ENCODE results near the gene MC1R.
"Not testable (repeated sequence)": the region's sequence is repeated elsewhere in the genome, so short reads cannot be mapped to it uniquely, and the experiment has no call there.

MC1R gene

GRCh38 chr16:89957216-89957785, 38.6 kb downstream of the MC1R start:
- in situ Hi-C loops (cut with MboI; ENCODE audit: low sequenced_read_pairs): no loop called here

GRCh38 chr16:89958068-89958467, 39.4 kb downstream of the MC1R start:
- in situ Hi-C loops (cut with MboI; ENCODE audit: low sequenced_read_pairs): no loop called here

DNA sequence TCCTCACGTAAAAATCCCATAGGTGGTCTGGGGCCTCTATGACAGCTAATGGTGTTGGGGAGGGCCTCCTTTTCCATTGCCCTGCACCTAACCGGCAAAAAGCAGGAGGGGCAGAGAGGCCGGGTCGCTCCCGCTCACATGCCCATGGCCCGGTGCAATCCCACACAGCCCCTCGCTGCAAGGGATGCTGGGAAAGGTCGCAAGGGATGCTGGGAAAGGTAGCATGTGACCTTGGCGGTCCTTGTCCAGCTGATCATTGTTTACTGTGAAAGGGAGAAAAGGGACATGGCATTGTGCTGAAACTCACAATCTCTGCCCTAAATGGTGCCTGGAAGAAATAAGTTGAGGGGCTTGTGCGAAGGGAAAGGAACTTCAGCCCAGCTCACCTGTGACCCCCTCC, 39.9 kb downstream of the MC1R start:
- in situ Hi-C loops (cut with MboI; ENCODE audit: low sequenced_read_pairs): no loop called here

- in situ Hi-C loops (cut with MboI; ENCODE audit: low sequenced_read_pairs): no loop called here
Observed at GRCh38 chr16:89960966-89961365, 42.3 kb downstream of the MC1R start.

DNA sequence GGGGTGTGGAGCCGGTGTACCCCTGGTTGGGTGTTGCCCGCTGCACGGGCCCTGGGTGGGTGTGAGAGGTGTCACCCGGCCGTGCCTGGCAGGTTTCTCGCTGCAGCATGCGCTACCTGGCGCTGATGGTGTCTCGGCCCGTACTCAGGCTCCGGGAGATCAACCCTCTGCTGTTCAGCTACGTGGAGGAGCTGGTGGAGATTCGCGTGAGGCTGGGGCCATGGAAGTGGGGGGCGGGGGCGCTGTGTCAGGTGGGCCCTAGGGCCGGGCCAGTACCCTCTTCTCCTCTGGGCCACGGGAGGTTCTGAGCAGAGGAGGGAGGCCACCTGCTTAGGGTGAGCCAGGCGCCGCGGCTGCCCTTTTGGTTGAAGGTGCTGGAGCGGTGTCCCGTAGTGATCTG, 43.3 kb downstream of the MC1R start:
- in situ Hi-C loops (cut with MboI; ENCODE audit: low sequenced_read_pairs): no loop called here

DNA sequence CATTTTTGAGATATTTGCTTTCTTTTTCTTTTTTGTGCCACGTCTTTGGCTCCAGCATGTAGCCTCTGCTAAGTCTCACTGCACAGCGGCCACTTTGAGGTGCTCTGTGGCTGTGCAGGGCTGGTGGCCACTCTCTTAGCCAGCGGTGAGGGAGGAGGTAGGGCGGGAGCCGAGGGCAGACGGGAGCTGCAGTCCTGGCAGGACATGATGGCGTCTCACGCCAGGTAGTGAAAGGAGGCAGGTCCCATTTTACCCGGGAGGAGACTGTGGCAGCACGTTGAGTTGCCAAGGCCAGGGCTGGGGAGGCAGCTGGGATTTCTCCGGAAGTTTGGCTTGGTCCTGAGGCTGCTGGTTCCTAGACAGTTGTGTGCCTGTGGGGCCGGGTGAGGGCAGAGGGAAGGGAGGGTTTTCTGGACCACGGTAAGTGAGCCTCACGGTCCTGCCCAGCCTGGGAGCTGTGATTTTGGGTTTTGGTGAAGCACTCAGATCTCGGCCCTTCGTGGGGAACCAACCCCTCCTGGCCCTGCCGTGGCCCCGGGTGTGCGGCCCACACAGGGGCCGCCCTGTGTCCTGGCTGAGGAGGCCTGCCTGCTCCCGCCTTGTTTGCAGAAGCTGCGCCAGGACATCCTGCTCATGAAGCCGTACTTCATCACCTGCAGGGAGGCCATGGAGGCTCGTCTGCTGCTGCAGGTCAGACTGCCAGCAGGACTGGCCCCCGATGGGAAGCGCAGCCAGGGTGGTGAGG, 44.3 kb downstream of the MC1R start:
- in situ Hi-C loops (cut with MboI; ENCODE audit: low sequenced_read_pairs): no loop called here

- in situ Hi-C loops (cut with MboI; ENCODE audit: low sequenced_read_pairs): no loop called here
Observed at GRCh38 chr16:89964201-89964600, 45.5 kb downstream of the MC1R start.

DNA sequence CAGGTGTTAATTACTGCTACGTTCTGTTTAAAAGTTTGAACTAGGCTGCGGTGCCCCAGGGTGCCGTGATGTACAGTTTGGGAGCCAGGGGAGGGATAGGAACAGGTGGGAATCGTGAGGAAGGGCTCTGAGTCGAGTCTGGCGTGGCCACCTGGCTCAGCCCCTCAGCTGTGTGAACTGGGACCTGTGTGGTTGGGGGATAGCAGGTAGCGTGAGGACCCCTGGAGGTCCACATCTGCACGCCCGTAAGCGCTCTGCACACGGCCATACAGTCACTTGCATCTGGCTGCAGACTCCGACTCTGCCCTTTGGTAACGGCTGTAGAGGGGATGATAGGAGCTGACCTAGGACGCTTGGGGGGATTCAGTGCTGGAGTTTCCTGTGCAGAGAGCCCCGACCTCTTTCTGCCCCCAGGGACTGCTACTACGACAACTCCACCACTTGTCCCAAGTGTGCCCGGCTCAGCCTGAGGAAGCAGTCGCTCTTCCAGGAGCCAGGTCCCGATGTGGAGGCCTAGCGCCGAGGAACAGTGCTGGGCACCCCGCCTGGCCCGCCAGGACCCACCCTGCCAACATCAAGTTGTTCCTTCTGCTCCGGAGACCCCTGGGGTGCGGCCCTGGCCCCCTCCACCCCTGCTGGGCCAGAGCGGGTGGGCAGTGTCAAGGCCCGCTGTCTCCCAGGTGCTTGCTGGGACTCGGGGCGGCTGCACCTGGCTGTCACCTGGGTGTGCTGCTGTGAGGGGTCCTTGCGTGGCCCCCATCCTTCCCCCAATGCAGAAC, 47.0 kb downstream of the MC1R start:
- in situ Hi-C loops (cut with MboI; ENCODE audit: low sequenced_read_pairs): no loop called here

- in situ Hi-C loops (cut with MboI; ENCODE audit: low sequenced_read_pairs): no loop called here
Observed at GRCh38 chr16:89966756-89967155, 48.1 kb downstream of the MC1R start.

DNA sequence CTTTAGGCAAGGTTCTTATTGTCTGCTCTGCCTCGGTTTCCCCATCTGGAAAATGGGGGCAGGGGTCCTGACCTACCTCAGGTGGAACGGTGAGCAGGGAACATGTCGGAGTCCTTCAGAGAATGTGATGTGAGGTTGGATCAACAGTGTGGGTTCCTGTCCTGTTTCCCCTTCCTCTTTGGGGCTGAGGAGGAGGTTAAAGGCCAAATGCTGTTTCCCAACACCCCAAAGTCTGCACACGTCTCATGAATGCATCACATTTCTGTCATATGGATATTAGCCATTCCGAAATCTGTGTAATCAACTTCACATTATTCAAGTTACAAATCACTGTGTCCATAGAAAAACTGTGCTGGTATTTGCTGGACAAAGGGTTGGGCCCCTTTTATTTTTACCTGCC, 48.8 kb downstream of the MC1R start:
- in situ Hi-C loops (cut with MboI; ENCODE audit: low sequenced_read_pairs): not testable (repeated sequence)

- in situ Hi-C loops (cut with MboI; ENCODE audit: low sequenced_read_pairs): not testable (repeated sequence)
Observed at GRCh38 chr16:89968074-89968473, 49.4 kb downstream of the MC1R start.

- in situ Hi-C loops (cut with MboI; ENCODE audit: low sequenced_read_pairs): no loop called here
Observed at GRCh38 chr16:89969741-89970410, 51.2 kb downstream of the MC1R start.
